Tibial nerve (tissue), 4 donors: Measurements from ENCODE around the gene HEG1.

Experiments used
- CTCF ChIP-seq, 5 experiments: fragments of 200-600 bp in 3 of 5; fragments of 450-650 bp in 2 of 5; sonication (generic) in 3 of 5; IDR thresholded peaks; one replicate each; pipeline ENCODE4 v1.5.1; 2016 to 2019; ENCODE audit warnings: antibody characterized with exemption in 5 of 5, mild to moderate bottlenecking in 3 of 5, moderate library complexity in 2 of 5
- EP300 ChIP-seq, 2 donors: sonication (generic); formaldehyde crosslinking; IDR thresholded peaks; one replicate each; pipeline ENCODE4 v1.6.1; 2017; ENCODE audit warnings: antibody characterized with exemption in 2 of 2, mild to moderate bottlenecking in 1 of 2
- POLR2A ChIP-seq, 2 donors: fragments of 450-650 bp; IDR thresholded peaks; one replicate each; pipeline ENCODE4 v1.6.1; 2017; ENCODE audit warnings: antibody characterized with exemption in 2 of 2, mild to moderate bottlenecking in 2 of 2, moderate library complexity in 2 of 2

GRCh38 chr3:125090649-125091048, 34.9 kb upstream of the HEG1 start:
- TF ChIP-seq CTCF (IDR thresholded peaks at IDR 0.05) (no peak), POLR2A (IDR thresholded peaks at IDR 0.05) (no peak), EP300 (IDR thresholded peaks at IDR 0.05) (no peak)
